Activated CD4-positive, alpha-beta T cell treated with anti-CD3 and anti-CD28 coated beads for 1 hour (primary cell): Measurements from ENCODE around the gene CILP2.

Source experiments
- DNase-seq: peaks from one replicate; pipeline ENCODE4 v3.0.0-alpha.2; 2020

Gene CILP2, protein sequence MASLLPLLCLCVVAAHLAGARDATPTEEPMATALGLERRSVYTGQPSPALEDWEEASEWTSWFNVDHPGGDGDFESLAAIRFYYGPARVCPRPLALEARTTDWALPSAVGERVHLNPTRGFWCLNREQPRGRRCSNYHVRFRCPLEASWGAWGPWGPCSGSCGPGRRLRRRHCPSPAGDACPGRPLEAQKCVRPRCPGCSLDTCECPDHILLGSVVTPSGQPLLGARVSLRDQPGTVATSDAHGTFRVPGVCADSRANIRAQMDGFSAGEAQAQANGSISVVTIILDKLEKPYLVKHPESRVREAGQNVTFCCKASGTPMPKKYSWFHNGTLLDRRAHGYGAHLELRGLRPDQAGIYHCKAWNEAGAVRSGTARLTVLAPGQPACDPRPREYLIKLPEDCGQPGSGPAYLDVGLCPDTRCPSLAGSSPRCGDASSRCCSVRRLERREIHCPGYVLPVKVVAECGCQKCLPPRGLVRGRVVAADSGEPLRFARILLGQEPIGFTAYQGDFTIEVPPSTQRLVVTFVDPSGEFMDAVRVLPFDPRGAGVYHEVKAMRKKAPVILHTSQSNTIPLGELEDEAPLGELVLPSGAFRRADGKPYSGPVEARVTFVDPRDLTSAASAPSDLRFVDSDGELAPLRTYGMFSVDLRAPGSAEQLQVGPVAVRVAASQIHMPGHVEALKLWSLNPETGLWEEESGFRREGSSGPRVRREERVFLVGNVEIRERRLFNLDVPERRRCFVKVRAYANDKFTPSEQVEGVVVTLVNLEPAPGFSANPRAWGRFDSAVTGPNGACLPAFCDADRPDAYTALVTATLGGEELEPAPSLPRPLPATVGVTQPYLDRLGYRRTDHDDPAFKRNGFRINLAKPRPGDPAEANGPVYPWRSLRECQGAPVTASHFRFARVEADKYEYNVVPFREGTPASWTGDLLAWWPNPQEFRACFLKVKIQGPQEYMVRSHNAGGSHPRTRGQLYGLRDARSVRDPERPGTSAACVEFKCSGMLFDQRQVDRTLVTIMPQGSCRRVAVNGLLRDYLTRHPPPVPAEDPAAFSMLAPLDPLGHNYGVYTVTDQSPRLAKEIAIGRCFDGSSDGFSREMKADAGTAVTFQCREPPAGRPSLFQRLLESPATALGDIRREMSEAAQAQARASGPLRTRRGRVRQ

DNA sequence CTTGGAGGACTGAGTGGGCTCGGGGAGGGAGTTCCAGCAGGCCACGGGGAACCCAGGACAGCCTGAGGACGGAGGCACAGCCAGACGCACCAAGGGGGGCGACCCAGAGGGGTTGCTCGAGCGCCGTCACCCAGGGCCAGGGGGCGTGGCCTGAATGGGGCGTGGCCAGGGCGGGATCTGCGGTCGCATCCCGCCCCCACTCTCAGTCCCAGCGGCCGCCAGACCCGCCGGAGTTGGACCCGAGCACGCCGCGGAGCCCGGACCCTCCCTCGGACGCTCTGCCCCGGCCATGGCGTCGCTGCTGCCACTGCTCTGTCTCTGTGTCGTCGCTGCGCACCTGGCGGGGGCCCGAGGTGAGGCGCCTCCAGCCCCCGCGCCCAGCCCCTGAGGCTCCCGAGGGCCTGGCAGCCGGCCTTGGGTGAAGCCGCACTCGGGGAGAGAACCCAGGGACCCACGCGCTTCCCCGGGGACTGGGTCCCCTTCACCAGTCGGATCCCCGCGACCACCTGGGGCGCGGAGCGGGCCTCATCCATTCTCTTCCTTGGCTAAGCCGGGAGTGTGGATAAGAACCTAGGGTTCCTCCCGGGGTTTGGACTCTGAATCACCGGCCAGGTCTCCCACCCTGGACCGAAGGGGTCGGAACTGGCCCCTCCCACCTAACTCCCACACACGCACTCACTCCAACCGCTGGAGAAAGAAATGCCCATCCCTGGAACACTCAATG lies at the start of gene CILP2:
CILP2 (plus strand) TSS at position 205 of the 724 bp plus-strand sequence; CDS start at position 290, 85 bp downstream.
- DNase-seq: no peak

DNA sequence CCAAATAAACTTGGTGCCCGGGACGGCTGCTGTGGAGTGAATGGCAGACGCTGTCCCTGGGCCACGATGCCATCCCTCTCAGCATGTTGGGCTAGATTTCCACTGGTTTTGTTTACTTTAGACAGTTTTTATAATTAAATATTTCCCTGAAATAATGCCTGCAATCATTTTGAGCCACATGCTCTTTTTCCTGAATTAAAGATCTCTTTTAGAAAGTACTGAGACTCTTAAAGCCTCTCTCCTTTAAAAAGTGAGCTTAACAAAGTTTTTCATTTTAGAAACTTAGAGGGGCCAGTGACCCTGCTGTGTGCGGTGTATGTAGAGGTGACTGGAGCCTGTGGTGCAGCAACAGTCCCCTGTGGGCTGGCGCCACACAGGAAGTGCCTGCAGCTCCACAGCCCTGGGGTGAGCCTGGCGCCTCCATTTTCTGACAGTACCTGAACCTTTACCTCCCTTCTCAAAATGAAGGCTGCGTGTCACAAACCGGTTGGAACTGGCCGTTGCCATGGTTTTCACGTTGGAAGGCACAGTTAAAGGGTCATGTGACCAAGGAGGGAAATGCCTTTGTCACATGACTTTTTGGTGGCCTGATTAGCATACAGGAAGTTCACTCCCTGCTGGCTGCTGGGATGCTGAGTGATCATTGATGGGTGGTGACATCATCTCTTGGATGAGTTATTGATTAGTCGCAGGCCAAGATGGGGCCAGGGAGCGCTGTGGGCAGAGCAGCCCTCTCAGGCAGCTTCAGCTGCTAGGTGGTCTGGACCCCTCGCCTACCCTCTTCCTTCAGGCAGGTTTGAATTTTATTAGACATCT lies 49.0 kb upstream of the CILP2 start:
- DNase-seq: peak; percentile 81

DNA sequence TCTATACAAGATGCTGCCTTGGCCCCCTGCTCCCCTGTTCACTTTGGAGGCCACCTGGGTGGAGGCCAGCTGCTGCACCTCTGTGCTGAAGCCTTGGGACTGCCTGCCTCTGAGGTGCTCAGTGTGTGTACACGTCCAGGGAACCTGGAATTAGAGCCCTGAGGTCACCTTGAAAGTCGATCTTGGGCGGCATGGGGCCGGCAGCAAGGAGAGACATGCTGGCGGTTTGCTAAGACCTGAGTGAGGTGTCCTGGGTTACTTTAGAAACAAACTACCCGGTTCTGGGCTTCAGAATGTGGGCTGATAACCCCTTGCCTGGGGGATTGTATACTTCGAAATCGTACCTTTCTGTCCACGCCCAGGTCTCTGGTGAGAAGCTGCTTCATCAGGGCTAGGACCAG lies 48.3 kb upstream of the CILP2 start:
- DNase-seq: no peak

DNA sequence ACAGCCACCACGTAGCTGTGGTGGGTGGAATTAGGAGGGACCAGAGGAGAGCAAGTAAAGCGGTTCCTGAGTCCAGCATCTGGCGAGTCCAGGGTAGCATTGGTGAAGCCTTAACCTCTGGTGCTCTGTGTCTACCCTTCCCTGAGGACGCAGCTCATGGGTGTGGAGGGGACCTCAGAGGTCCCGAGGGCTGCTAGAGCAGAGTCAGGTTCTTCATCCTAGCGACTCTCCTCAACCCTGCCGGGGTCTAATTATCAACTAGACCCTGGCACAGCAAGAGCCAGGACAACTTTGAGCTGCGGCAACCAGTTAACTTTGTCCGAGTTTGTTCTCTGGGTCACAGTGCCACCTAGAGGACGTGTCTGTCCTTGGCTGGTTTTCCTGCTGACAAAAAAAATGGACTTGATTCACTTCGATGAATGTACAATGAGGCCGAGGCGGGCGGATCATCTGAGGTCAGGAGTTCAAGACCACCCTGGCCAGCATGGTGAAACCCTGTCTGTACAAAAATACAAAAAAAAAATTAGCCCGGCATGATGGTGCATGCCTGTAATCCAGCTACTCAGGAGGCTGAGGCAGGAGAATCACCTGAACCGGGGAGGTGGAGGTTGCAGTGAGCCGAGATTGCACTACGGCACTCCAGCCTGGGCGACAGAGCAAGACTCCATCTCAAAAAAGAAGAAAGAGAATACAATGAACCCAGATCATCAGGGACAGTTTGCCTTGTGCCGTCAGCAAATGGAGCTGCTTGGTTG lies 47.7 kb upstream of the CILP2 start:
- DNase-seq: peak; percentile 70

DNA sequence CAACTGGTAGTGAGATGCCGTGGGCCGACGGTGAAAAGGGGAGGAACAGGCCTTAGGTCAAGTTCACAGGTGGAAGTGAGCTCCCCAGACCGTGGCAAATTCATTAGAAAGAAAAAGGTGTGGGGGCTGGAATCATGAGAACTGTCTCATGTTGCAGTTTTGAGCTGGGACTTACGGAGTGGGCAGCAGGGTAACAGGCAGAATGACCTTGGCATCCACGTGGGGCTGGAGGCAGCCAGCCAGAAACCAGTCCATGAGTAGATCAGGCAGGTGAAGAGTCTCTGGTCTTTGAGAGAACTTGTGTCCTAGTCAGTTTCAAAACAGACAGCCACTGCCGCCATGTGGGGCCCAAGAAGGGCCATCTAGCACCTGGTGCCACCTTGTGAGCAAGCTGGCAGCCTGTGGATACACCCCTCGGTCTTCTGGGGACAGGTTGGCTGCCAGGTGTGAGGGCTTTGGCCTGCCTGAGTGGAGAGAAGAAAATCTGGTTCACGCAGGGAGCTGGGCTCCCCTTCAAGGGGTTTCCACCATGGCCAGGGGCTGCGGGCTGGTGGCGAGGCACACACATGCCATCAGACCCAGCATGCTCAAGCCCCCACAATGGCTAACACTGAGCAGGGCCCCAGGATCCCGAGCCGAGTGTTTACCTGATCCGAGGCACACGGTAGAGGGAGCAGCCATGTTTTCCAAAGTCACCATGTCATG lies 46.6 kb upstream of the CILP2 start:
- DNase-seq: no peak

DNA sequence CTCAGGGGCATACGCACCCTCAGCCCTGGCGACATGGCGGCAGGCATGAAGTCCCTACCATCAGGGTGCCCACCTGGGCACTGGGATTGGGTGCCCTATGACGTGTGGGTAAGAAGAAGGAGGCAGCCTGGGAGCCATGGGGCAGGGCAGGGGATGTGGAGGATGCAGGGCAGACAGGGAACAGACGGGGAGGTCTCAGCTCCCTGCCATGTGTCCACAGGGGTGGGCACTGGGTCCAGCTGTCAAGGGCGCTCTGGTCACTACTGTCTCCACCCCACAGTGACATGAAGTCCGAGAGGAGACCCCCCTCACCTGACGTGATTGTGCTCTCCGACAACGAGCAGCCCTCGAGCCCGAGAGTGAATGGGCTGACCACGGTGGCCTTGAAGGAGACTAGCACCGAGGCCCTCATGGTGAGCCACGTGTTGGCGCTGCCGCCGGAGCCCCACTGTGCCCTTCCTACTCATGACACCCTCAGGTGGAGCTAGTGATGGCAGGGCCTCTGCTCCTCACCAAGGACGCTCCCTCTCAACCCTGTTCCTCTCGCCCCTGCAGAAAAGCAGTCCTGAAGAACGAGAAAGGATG lies 45.9 kb upstream of the CILP2 start:
- no peak for DNase-seq

DNA sequence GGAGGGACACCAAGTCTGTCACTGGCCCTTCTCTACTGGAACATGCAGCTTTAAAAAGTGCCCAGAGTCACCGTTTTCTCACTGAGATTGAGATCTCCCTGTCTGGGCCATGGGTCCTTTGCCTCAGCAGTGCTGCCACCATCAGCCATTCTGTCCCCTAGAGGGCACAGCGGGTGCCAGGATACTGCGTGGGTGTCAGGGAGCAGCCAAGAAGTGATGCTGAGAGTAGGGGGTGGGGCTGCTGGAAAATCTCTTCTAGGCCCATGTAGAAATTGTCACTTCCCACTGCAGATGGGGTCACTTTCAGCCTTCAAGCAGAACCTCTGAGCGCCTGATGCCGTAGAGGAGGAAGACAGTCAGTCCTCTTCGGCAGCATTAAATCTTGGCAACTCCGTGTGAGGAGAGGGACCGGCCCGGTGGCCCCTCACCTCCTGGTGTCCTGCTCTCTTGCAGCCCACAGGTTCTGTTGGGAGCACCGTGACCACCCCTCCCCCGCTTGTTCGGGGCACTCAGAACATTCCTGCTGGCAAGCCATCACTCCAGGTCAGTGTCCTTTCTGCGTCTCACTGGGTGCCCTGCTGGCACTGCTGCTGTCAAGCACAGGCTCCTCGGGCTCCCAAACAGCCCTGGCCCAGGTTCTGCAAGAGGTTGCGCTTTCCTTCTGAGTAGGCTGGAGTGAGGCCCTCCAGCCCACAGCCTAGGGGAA lies 44.1 kb upstream of the CILP2 start:
- no peak for DNase-seq

DNA sequence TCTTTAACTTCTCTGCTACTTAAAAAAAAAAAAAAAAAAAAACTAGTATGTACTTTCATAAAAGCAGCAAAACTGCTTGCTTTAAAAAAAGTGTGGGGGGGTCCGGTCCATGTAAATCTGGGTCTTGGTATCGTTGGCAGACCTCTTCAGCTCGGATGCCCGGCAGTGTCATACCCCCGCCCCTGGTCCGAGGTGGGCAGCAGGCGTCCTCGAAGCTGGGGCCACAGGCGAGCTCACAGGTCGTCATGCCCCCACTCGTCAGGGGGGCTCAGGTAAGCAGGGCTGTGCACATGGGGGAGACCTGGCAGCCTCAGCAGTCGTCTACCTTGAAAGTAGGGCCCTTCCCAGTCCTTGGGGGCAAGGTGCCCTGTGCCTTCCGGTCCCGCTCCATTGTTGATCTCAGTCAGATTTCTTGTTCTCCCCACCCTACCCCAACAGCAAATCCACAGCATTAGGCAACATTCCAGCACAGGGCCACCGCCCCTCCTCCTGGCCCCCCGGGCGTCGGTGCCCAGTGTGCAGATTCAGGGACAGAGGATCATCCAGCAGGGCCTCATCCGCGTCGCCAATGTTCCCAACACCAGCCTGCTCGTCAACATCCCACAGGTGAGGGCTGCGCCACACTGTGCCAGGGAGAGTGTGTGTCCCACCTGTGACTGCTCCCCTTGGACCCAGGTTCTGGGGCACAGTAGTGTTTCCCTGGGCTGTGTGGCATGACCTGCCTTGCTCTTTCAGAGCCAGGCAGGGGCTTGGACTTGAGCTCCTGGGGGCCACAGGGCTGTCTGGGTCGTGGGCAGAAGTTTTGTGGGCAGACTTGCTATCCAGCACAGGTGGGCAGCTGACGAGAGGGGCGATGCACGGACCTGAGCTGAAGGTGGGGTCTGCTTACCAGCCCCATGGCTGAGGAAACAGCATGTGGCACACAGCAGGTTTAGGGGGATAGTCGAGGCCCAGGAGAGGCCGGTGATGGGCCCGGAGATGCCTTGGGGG lies 42.2 kb upstream of the CILP2 start:
- DNase-seq: no peak

DNA sequence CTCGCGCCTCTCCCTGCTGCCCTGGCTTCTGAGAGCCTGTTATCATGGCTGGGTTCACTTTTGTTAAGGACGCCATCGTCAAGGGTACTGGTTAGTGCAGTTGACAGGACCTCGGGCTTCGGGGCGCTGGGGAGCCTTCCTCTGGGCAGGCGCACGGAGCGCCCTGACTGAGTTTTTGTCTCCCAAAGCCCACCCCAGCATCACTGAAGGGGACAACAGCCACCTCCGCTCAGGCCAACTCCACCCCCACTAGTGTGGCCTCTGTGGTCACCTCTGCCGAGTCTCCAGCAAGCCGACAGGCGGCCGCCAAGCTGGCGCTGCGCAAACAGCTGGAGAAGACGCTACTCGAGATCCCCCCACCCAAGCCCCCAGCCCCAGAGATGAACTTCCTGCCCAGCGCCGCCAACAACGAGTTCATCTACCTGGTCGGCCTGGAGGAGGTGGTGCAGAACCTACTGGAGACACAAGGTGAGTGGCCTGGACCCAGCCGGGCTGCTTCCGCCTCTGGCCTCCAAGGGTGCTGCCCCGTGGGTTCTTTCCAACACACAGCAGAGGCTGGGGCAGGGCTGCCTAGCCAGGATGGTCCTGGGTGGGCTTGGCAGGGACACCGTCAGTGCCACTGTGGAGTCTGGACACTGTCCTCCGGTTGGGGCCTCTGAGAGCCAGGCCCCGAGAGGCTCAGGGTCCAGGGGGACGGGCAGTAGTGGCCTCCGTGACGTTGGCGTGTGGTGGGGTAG lies 39.6 kb upstream of the CILP2 start:
- DNase-seq: no peak

DNA sequence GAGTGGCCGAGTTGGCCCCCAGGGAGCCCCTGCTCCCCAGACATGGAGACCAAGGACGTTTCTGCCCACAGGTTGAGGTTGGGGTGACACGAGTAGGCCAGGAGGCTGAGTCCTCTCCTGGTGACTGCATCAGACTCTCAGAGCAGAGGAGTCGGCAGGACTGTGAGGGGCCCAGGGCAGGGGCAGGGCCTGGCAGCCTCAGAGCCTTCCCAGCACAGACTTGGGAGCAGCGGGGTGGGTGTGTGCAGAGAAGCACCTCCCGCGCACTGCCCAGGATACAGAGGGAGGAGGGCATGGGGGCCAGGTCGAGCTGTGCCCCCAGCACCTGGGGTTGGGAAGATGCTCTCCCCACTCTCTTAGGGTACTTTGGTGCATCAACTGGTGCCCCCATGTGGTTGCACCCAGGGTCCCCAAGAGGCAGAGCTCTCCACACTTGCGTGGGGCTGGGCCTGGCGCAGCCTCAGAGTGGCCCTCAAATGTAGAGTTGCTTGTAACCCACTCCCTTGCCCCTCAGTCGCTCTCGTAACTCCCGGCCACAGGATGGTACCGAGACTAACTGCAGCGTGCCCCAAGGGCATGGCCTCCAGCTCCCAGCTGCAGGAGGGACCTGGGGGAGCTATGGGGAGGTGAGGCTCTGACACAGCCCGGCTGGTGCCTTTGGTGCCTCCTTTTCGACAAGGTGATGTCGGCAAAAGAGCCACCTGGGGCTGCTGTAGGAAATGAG lies 38.6 kb upstream of the CILP2 start:
- DNase-seq: no peak

DNA sequence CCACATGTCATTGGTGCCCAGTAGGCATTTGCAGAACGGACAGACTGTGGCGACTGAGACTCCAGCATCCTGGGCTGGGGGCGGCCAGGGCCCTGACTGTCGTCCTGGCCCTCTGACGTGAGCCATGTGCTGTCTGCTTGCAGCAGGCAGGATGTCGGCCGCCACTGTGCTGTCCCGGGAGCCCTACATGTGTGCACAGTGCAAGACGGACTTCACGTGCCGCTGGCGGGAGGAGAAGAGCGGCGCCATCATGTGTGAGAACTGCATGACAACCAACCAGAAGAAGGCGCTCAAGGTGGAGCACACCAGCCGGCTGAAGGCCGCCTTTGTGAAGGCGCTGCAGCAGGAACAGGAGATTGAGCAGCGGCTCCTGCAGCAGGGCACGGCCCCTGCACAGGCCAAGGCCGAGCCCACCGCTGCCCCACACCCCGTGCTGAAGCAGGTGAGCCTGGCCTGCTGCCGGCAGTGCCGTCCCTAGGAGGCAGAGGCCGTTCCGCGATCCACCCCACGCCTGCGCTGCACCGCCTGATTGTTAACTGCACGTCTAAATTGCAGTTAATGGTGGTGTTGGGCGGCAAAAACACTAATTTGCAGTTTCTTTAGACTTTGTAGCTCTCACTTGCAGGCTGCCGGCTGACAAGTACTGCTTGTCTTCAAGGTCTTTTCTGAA lies 37.0 kb upstream of the CILP2 start:
- DNase-seq: no peak

DNA sequence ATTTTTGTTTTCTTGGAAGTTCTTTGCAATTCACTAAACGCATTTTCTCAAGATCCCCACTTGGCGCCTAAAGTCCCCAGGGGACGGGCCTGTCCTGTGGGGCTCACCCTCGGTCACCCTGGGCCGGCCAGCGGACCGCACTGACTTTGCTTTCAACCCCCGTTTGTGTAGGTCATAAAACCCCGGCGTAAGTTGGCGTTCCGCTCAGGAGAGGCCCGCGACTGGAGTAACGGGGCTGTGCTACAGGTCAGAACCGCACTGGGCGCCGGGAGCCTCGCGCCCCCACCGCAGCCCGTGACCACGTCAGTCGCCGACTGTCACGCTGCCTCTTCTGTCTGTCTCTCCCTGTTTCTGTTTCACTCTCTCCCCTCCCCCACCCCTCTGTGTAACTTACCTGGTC lies 36.3 kb upstream of the CILP2 start:
- DNase-seq: no peak

DNA sequence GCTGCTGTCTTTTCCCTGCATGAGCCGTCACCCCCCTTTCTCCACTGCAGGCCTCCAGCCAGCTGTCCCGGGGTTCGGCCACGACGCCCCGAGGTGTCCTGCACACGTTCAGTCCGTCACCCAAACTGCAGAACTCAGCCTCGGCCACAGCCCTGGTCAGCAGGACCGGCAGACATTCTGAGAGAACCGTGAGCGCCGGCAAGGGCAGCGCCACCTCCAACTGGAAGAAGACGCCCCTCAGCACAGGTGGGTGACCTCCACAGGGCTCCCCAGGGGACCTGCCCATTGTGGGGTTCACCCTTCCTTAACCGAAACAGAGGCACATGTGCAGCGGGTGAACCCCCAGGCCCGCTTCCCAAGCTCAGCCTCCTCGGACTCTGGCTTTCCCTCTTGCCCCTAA lies 35.8 kb upstream of the CILP2 start:
- no peak for DNase-seq

DNA sequence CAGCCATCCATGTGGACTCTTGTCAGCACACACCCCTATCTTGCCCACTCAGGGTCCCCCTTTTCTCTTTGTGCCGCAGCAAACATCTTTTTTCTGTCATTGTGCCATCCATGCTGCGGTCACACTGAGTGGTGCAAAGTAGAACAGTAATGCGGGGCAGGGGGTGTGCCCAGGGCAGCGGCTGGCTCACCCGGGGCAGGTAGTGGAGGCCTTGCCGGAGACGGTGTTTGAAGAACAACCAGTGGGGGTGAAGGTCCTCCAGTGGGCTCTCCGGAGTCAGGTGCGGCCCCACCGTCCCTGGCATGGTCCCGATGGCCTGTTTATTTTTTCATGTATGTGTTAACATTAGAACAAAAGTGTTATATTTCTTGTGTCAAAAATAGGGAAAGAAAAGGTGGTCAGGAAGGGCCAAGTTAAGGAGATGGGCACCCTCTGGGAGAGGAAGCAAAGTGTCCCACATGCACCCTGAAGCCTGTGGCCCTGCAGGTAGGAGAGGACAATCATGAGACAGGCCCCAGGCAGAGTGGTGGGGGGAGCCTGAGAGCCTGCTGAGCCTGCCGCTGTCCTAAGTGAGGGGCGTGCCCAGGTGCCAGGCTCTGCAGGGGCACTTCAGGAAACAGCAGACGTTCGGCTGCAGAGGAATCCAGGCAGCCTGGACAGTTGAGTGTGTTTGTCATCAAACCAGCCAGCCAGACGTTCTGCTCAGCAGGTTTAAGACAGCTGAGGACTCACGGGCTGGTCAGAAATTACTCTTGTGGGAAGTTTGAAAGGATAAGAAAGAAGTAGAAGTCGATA lies 35.1 kb upstream of the CILP2 start:
- no peak for DNase-seq
